CD4-positive, alpha-beta T cell treated with Interleukin-4 for 4 hours (primary cell): ENCODE measurements around the gene CARD9.
A peak's percentile ranks its signal among the peaks of the same experiment; 100 is the strongest.

Experiments used
- DNase-seq: peaks from one replicate; pipeline ENCODE4 v3.0.0-alpha.2; 2020

Gene CARD9

DNA sequence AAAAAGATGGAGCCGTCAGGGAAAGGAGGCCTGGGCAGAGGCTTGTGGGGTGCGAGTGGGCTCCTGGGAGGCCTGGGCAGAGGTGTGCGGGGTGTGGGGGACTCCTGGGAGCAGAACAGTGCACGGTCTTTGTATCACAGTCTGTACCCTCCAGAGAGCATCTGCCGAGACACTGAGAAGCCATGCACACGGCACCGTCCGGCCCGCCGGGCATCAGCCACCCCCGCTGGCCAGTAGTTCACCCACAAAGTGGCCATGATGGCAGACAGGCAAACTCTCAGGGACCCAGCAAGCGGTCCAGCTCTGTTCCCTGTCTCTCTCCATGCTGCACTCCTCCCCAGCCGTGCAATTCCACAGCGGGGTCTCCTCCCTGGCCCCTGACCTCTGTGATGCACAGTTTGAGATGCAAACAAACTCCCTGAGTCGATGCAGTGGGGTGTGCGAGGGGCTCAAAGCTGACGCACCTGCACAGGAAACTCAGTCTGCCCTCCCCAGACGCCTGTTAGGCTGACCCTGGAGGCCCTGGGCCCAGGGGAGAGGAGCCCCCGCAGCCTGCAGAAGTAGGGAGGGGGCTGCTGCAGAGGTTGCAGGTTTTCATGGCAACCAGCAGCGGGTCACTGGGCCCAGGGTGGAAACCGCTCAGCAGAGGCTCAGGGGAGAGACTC is 55.2 kb downstream of the CARD9 start:
- DNase-seq, result no peak

DNA sequence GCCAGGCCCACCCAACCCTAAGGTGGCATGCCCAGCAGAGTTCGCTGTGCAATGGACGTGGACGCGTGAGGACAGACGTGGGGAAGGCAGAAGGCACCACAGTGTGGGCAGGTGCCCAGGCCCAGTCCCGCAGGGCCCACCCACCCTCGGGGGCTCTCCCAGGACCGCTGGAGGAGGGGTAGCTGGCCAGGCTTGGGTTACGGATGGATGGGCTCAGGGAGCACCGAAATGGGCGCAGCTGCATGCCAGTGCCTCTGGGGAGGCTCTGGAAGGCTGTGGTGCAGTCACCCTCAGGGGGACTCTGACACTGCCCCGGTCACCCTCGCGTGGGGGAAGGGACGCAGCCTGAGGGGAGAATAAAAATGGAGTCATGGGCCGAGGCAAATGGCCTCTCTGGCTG is 55.8 kb downstream of the CARD9 start:
- no peak for DNase-seq

DNA sequence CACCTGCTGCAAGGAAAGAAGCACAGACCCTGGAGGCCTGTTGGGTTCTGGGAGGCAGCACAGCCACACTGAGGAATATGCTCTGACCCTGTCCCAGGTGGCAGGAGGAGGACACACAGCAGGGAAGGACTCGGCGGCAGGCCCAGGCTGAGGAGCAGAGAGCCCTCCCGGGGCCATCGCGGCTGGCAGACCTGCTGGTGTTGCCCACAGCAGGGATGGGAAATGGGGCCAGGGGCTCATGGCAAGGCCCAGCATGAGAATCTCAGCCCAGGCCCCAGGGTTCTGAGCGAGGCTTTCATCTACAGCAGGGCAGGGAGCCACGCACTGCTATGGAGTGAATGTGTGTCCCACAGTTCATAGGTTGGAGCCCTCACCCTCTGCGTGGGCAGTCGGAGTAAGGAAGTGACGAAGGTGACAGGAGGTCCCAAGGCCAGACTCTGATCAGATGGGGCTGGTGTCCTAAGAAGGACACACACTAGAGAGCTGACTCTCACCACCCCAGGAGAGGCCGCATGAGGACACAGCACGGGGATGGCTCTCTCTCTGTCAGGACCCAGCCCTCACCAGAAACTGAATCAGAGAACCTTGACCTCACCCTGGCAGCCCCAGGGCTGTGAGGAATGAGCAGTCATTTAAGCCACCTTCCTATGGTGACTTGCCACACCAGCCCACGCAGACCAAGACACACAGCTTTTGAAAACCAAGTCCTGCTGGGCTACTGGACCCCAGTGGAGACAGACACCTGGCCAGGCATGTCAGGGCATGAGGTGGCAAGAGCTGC is 56.4 kb downstream of the CARD9 start:
- DNase-seq, result no peak

DNA sequence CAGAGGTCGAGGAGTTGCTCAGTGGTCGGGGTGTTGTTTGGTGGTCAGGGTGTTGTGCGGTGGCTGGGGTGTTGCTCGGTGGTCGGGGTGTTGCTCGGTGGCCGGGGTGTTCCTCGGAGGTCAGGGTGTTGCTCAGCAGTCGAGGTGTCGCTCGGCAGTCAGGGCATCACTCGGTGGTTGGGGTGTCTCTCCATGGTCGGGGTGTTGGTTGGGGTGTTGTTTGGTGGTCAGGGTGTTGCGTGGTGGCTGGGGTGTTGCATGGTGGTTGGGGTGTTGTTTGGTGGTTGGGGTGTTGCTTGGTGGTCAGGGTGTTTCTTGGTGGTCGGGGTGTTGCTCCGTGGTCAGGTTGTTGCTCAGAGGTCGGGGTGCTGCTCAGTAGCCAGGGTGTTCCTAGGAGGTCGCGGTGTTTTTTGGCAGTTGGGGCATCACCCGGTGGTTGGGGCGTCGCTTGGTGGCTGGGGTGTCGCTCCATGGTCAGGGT is 57.2 kb downstream of the CARD9 start:
- peak; percentile 50 for DNase-seq

DNA sequence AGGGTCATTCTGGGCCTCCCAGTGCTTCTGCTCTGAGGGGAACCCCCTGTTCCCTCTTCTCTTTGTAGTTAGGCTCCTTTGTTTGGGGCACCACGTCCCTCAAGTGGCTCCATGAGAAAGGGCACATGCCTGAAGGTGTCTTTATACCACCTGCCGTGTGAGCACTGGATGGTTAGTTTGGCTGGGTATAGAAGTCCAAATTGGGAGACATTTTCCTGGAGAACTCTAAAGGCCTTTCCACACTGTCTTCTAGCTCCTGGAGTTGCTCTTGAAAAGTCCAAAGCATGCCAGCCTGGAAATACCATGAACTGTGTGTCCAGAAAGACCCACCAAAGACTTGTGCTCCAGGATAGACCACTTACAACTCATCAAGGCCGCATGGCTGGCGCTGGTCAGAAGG is 58.5 kb downstream of the CARD9 start:
- no peak for DNase-seq

DNA sequence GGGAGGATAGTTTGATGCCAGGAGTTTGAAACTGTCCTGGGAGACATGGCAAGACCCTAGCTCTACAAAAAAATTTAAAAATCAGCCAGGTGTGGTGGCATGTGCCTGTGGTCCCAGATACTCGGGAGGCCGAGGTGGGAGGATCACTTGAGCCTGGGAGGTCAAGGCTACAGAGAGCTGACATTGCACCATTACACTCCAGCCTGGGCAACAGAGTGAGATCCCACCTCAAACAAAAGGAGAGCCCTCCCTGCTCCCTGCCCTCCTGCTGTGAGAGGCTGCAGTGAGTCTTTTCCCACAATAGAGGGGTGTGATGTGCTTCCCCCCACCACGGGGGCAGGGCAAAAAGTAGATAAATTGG is 59.4 kb downstream of the CARD9 start:
- no peak for DNase-seq
